SIG-M5 (cell line): ENCODE results near the gene IL1RL1.

Experiments
- DNase-seq: peaks from one replicate; lab custom pipeline; 2025; lab: John Stamatoyannopoulos, UW

Gene IL1RL1

GRCh38 chr2:102337012-102337411 is 25.6 kb downstream of the IL1RL1 start:
- no peak for DNase-seq

GRCh38 chr2:102337481-102338386 is 26.4 kb downstream of the IL1RL1 start:
- DNase-seq: no peak

- DNase-seq: no peak
Observed at GRCh38 chr2:102340778-102341177, 29.4 kb downstream of the IL1RL1 start.

GRCh38 chr2:102342888-102343287 is 31.5 kb downstream of the IL1RL1 start:
- no peak for DNase-seq

- no peak for DNase-seq
Observed at GRCh38 chr2:102344397-102344796, 33.0 kb downstream of the IL1RL1 start.

GRCh38 chr2:102345329-102345920 is 34.1 kb downstream of the IL1RL1 start:
- DNase-seq: no peak

GRCh38 chr2:102346381-102347130 is 35.2 kb downstream of the IL1RL1 start:
- DNase-seq: no peak

GRCh38 chr2:102350137-102350793 is 38.9 kb downstream of the IL1RL1 start:
- DNase-seq: no peak

GRCh38 chr2:102355526-102356380 is 44.4 kb downstream of the IL1RL1 start, which contains the start of gene IL18R1:
Gene IL18R1, plus strand, starts transcription at chr2:102355796. Its CDS starts 6,865 bp downstream, at chr2:102362661.
- DNase-seq: no peak

GRCh38 chr2:102356381-102356712 is 45.0 kb downstream of the IL1RL1 start:
- DNase-seq: no peak

- DNase-seq: no peak
Observed at GRCh38 chr2:102356741-102357140, 45.4 kb downstream of the IL1RL1 start.

GRCh38 chr2:102357937-102358336 is 46.6 kb downstream of the IL1RL1 start:
- no peak for DNase-seq

- DNase-seq: no peak
Observed at GRCh38 chr2:102358496-102358895, 47.1 kb downstream of the IL1RL1 start.

- no peak for DNase-seq
Observed at GRCh38 chr2:102359527-102359926, 48.2 kb downstream of the IL1RL1 start.

- DNase-seq: no peak
Observed at GRCh38 chr2:102361632-102362241, 50.4 kb downstream of the IL1RL1 start.

GRCh38 chr2:102365763-102366162 is 54.4 kb downstream of the IL1RL1 start:
- no peak for DNase-seq

GRCh38 chr2:102366406-102367112 is 55.2 kb downstream of the IL1RL1 start:
- DNase-seq: no peak

- no peak for DNase-seq
Observed at GRCh38 chr2:102367331-102367971, 56.1 kb downstream of the IL1RL1 start.

- no peak for DNase-seq
Observed at GRCh38 chr2:102368461-102369109, 57.2 kb downstream of the IL1RL1 start.
